Left forelimb (tissue), 1 donor: Measurements from ENCODE around the gene CA11.
"Not testable (repeated sequence)": the region's sequence is repeated elsewhere in the genome, so short reads cannot be mapped to it uniquely, and the experiment has no call there.

Source experiments
- DNase-seq: peaks from one replicate; pipeline ENCODE4 v3.0.0-alpha.2; 2018; ENCODE audit warnings: low spot score

Gene CA11

GRCh38 chr19:48669903-48670668, 24.1 kb upstream of the CA11 start:
- DNase-seq = no peak

GRCh38 chr19:48668761-48669160, 22.8 kb upstream of the CA11 start:
- no peak for DNase-seq

GRCh38 chr19:48668332-48668731, 22.3 kb upstream of the CA11 start:
- DNase-seq = no peak

GRCh38 chr19:48665786-48666185, 19.8 kb upstream of the CA11 start:
- DNase-seq = no peak

- no peak for DNase-seq
These were observed 18.5 kb upstream of the CA11 start for GRCh38 chr19:48664476-48664875.

- no peak for DNase-seq
These were observed 17.7 kb upstream of the CA11 start for GRCh38 chr19:48663667-48664066.

- DNase-seq = no peak
These were observed 15.7 kb upstream of the CA11 start for GRCh38 chr19:48661711-48662090.

GRCh38 chr19:48660852-48661710, 15.1 kb upstream of the CA11 start:
- DNase-seq = no peak

- no peak for DNase-seq
These were observed 13.8 kb upstream of the CA11 start for GRCh38 chr19:48659768-48660167.

- no peak for DNase-seq
These were observed 12.5 kb upstream of the CA11 start for GRCh38 chr19:48658483-48658882.

- not testable (repeated sequence) for DNase-seq
These were observed 11.8 kb upstream of the CA11 start for GRCh38 chr19:48657828-48658227.

- DNase-seq = no peak
These were observed 11.0 kb upstream of the CA11 start for GRCh38 chr19:48656840-48657474.

GRCh38 chr19:48654299-48655059, 8.5 kb upstream of the CA11 start:
- peak; percentile 81 for DNase-seq

GRCh38 chr19:48651683-48652048, 5.7 kb upstream of the CA11 start:
- no peak for DNase-seq

- no peak for DNase-seq
These were observed 5.1 kb upstream of the CA11 start for GRCh38 chr19:48650974-48651682.

GRCh38 chr19:48648134-48648533, 2.1 kb upstream of the CA11 start:
- no peak for DNase-seq

- no peak for DNase-seq
These were observed 782 bp upstream of the CA11 start for GRCh38 chr19:48646722-48647216.

- no peak for DNase-seq
These were observed 377 bp downstream of the CA11 start for GRCh38 chr19:48645620-48646000.

GRCh38 chr19:48644839-48645619, 958 bp downstream of the CA11 start:
- no peak for DNase-seq

- no peak for DNase-seq
These were observed 1.6 kb downstream of the CA11 start for GRCh38 chr19:48644355-48644754.

GRCh38 chr19:48642862-48643261, 3.1 kb downstream of the CA11 start:
- no peak for DNase-seq
